WTC11 (cell line): ENCODE measurements around the gene RBMS1. TPM values are rescaled to one million over a fixed set of nuclear protein-coding genes. Genes with fewer than 3 reads are reported as not detected.

Experiments
- ATAC-seq: fragments of 200-7000 bp; cut with Tn5 transposase; 2 replicates; pipeline ENCODE4 v1.10.0; 2021; ENCODE audit warnings: mild to moderate bottlenecking, moderate library complexity
- CTCF ChIA-PET: fragments of 300-600 bp; sonication (Branson Sonifier 250); formaldehyde crosslinking; loops from one replicate; lab custom pipeline; 2021; ENCODE audit warnings: antibody characterized with exemption; lab: Charles Lee
- POLR2A ChIA-PET: fragments of 350-600 bp; sonication (Branson Sonifier 250); formaldehyde crosslinking; loops from one replicate; lab custom pipeline; 2021; ENCODE audit warnings: antibody characterized with exemption; lab: Charles Lee
- DNase-seq: peaks from one replicate; pipeline ENCODE4 v3.0.0; 2021; ENCODE audit warnings: low spot score
- H3K27ac Mint-ChIP-seq: 2 replicates; pipeline ENCODE4 v1.8.0; 2021; ENCODE audit warnings: mixed read lengths
- H3K27me3 Mint-ChIP-seq: 2 replicates; pipeline ENCODE4 v1.8.0; 2021; ENCODE audit warnings: low read depth, mild to moderate bottlenecking, moderate library complexity, mixed read lengths
- H3K36me3 Mint-ChIP-seq: 2 replicates; pipeline ENCODE4 v1.8.0; 2021; ENCODE audit warnings: mixed read lengths
- H3K4me1 Mint-ChIP-seq: 2 replicates; pipeline ENCODE4 v1.8.0; 2022; ENCODE audit warnings: mixed read lengths
- H3K4me3 Mint-ChIP-seq: 2 replicates; pipeline ENCODE4 v1.8.0; 2021; ENCODE audit warnings: mild to moderate bottlenecking, moderate library complexity, mixed read lengths
- H3K9me3 Mint-ChIP-seq: 2 replicates; pipeline ENCODE4 v1.8.0; 2021; ENCODE audit warnings: mixed read lengths
- ATF1 ChIP-seq: sonication (generic); formaldehyde crosslinking; IDR thresholded peaks from 2 replicates; pipeline ENCODE4 v1.8.1; 2023; ENCODE audit warnings: mild to moderate bottlenecking, moderate library complexity, missing genetic modification reagents
- CBFB ChIP-seq: sonication (generic); formaldehyde crosslinking; IDR thresholded peaks from 2 replicates; pipeline ENCODE4 v1.8.1; 2022; ENCODE audit warnings: mild to moderate bottlenecking, low read depth, missing genetic modification reagents
- ERG ChIP-seq: fragments of 250-450 bp; sonication (Bioruptor Pico); IDR thresholded peaks from 2 replicates; pipeline ENCODE4 v1.8.0; 2021; ENCODE audit warnings: mild to moderate bottlenecking
- FOXP4 ChIP-seq: sonication (generic); formaldehyde crosslinking; IDR thresholded peaks from 2 replicates; pipeline ENCODE4 v1.8.0; 2022; ENCODE audit warnings: mild to moderate bottlenecking, missing genetic modification reagents
- GRHL2 ChIP-seq: fragments of 250-450 bp; sonication (Bioruptor Pico); IDR thresholded peaks from 2 replicates; pipeline ENCODE4 v1.8.0; 2022; ENCODE audit warnings: mild to moderate bottlenecking, moderate library complexity; ENCODE audit not compliant: insufficient replicate concordance, severe bottlenecking
- MAX ChIP-seq: sonication (generic); formaldehyde crosslinking; IDR thresholded peaks from 2 replicates; pipeline ENCODE4 v1.8.0; 2022; ENCODE audit warnings: mild to moderate bottlenecking, missing genetic modification reagents
- MYBL2 ChIP-seq: sonication (generic); formaldehyde crosslinking; IDR thresholded peaks from 2 replicates; pipeline ENCODE4 v1.8.1; 2023; ENCODE audit warnings: mild to moderate bottlenecking, moderate library complexity, missing genetic modification reagents
- NFATC4 ChIP-seq: fragments of 250-450 bp; sonication (Bioruptor Pico); IDR thresholded peaks from 2 replicates; pipeline ENCODE4 v1.9.0; 2021; ENCODE audit warnings: mild to moderate bottlenecking
- NR1H2 ChIP-seq: sonication (generic); formaldehyde crosslinking; IDR thresholded peaks from 2 replicates; pipeline ENCODE4 v1.9.0; 2021; ENCODE audit warnings: mild to moderate bottlenecking, moderate library complexity, missing genetic modification reagents
- PRRX2 ChIP-seq: fragments of 250-450 bp; sonication (Bioruptor Pico); IDR thresholded peaks from 2 replicates; pipeline ENCODE4 v1.8.0; 2021; ENCODE audit warnings: mild to moderate bottlenecking
- STAT6 ChIP-seq: sonication (generic); formaldehyde crosslinking; conservative IDR thresholded peaks from 2 replicates; pipeline ENCODE4 v1.8.1; 2023; ENCODE audit warnings: mild to moderate bottlenecking, low read depth, missing genetic modification reagents, moderate library complexity
- TEAD1 ChIP-seq: sonication (generic); formaldehyde crosslinking; IDR thresholded peaks from 2 replicates; pipeline ENCODE4 v1.8.0; 2022; ENCODE audit warnings: mild to moderate bottlenecking, missing genetic modification reagents
- ZBTB43 ChIP-seq: sonication (generic); formaldehyde crosslinking; IDR thresholded peaks from 2 replicates; pipeline ENCODE4 v1.8.1; 2023; ENCODE audit warnings: mild to moderate bottlenecking, missing genetic modification reagents
- ZNF232 ChIP-seq: sonication (generic); formaldehyde crosslinking; IDR thresholded peaks from 2 replicates; pipeline ENCODE4 v1.8.0; 2022; ENCODE audit warnings: mild to moderate bottlenecking, missing genetic modification reagents
- ZNF281 ChIP-seq: sonication (generic); formaldehyde crosslinking; IDR thresholded peaks from 2 replicates; pipeline ENCODE4 v1.8.0; 2023; ENCODE audit warnings: mild to moderate bottlenecking, missing genetic modification reagents
- total RNA-seq: library from RNA; stranded (reverse); gene quantifications from 3 replicates; pipeline ENCODE4 v1.2.3, GENCODE V29; 2021

The RBMS1 gene
- total RNA-seq, 1 experiment from 2014 or later, result 56.3 TPM

- Mint-ChIP-seq H3K9me3 (no peaks in the 10 kb centered on the region), H3K4me1 (peaks cover 63% of the 10 kb centered on the region), H3K27me3 (peaks cover 44% of the 10 kb centered on the region), H3K36me3 (no peaks in the 10 kb centered on the region), H3K27ac (no peak overlapping the region), H3K4me3 (peak overlapping the region; percentile 85)
- no peak for DNase-seq
- TF ChIP-seq ATF1 (CRISPR knock-in tag) (no peak), MAX (CRISPR knock-in tag) (0 out of 2 replicates have a peak, but pooled peaks have one; percentile 40)
- ATAC-seq, result peak; percentile 7
- POLR2A ChIA-PET, result interaction anchor here (0.5 to 1.3 kb wide), 4 partner anchors 16 to 137 kb away, joined by 3 to 4 read pairs (median 4); no protein-coding TSS in a partner anchor
- CTCF ChIA-PET, result interaction anchor here (1.1 to 2.8 kb wide), 2 partner anchors 22 to 136 kb away, joined by 3 to 11 read pairs; no protein-coding TSS in a partner anchor
Measured at GRCh38 chr2:160406591-160407392, 86.8 kb downstream of the RBMS1 start.

GRCh38 chr2:160405077-160405867 lies 88.3 kb downstream of the RBMS1 start:
- TF ChIP-seq PRRX2 (CRISPR knock-in tag) (no peak), FOXP4 (peak; percentile 48; the same call in 1 of the 2 replicates)
- Mint-ChIP-seq H3K4me1 (peaks cover 69% of the 10 kb centered on the region), H3K36me3 (no peaks in the 10 kb centered on the region), H3K4me3 (peak overlapping the region; percentile 85), H3K9me3 (no peaks in the 10 kb centered on the region), H3K27ac (no peak overlapping the region), H3K27me3 (peaks cover 44% of the 10 kb centered on the region)
- ATAC-seq (peak; percentile 34), DNase-seq (no peak)
- CTCF ChIA-PET, result interaction anchor here (1.1 to 2.8 kb wide), 2 partner anchors 24 to 135 kb away, joined by 3 to 11 read pairs; no protein-coding TSS in a partner anchor
- POLR2A ChIA-PET, result no interaction called here

GRCh38 chr2:160402997-160403979 lies 90.3 kb downstream of the RBMS1 start:
- Mint-ChIP-seq H3K27me3 (peaks cover 37% of the 10 kb centered on the region), H3K9me3 (no peaks in the 10 kb centered on the region), H3K4me3 (no peak overlapping the region), H3K27ac (no peak overlapping the region), H3K4me1 (peaks cover 56% of the 10 kb centered on the region), H3K36me3 (no peaks in the 10 kb centered on the region)
- POLR2A ChIA-PET, result no interaction called here
- ATAC-seq (no peak), DNase-seq (no peak)
- CTCF ChIA-PET, result interaction anchor here (1.7 kb wide), 1 partner anchor 79 kb away, joined by 7 read pairs; no protein-coding TSS in a partner anchor
- TF ChIP-seq ZBTB43 (CRISPR knock-in tag) (no peak), ERG (CRISPR knock-in tag) (no peak), NFATC4 (CRISPR knock-in tag) (no peak), ZNF232 (CRISPR knock-in tag) (no peak), GRHL2 (no peak), TEAD1 (no peak), ZNF281 (no peak), MAX (CRISPR knock-in tag) (no peak), STAT6 (CRISPR knock-in tag) (no peak), CBFB (CRISPR knock-in tag) (no peak), MYBL2 (no peak), NR1H2 (CRISPR knock-in tag) (no peak)
